ENCODE data around the gene FSTL4.

FSTL4 gene

DNA sequence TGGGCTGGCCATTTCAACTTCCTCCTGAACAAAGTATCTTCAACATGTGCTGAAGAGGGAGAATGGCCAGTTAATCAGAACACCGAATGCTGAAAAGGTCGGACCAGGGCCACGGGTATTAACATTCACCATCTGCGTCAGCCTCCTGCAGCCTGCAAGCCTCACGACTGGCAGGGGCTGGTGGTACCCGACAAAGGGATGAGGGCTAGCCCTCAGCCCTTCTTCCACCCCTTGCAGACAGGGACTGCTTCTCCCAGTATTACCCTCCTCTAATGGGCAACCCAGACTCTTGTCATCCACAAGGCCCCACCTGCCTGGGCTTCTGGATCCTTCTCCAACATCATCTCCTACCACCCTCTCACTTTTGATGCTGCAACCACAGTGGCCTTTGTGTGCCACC is 246.6 kb downstream of the FSTL4 start:
- no peak for DNase-seq (ENCODE audit: low spot score)

DNA sequence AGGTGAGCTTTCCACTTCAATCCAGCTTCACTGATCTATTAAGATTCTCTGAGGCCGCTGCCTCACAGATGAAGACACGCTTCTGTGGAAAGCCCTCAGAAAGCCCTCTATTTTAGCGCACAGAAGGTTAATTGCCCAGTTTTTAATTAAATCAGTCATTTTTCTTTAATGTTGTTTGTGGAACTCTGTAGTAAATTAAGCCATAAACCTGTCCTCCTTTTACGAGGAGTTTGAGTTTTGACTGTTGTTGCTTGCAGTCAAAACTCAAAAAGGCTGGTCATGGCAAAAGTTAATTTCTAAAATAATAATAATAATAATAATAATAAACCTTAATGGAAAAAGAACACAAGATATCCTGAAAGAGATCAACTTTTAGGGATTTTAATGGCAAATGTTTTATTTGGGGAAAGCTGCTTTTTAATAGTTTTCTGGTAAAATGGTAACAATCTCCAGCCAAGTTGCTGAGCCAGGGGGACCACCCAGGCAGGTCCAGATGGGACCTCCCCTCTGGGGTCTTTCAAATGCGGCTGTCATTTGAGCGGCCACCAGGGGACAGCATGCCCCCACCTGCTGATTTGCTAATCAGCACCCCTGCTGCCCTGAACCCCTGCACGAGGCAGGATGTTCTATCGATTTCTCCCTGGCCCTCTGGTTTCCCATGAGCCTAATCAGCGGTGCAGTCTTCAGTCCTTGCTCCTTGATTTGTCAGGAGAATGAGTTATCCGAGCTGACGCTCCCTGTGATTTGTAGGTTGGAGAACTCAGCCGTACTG is 247.2 kb downstream of the FSTL4 start:
- DNase-seq (ENCODE audit: low spot score) = no peak

DNA sequence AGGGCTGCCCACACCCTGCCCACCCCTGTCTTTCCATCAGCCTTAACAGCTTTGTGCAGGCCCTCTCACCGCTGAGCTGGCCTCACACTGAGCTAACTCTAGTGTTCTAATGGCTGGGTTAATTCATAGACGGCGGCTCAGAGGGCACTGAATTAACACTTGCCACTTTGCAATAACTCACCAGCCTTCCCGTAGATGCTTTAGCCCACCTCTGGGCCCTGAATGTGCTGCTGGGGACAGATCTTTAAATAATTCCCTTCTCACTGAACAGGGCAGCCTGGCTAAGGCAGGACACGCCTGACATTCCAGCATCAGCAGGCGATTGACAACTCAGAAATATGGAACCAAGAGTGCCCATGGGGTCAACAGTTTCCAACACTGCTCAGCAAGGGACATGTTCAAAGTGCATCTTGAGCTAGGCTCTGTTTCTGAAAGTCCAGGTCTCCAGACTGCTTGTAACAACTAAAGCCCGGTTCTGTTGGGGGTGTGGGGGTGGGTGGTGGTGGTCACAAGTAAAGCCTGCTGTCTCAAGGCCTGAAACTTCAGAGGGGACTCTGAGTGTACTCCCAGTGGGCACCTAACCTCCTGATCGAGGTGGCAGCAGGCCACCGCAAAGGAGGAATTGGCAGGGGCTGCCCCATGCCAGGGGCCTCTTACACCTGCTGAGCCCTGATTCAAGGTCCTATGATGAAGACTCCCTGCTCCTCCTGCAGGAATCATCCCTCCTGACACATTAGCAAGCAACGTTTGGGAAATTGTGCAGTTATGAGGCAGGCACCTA is 248.3 kb downstream of the FSTL4 start:
- no peak for DNase-seq (ENCODE audit: low spot score)

DNA sequence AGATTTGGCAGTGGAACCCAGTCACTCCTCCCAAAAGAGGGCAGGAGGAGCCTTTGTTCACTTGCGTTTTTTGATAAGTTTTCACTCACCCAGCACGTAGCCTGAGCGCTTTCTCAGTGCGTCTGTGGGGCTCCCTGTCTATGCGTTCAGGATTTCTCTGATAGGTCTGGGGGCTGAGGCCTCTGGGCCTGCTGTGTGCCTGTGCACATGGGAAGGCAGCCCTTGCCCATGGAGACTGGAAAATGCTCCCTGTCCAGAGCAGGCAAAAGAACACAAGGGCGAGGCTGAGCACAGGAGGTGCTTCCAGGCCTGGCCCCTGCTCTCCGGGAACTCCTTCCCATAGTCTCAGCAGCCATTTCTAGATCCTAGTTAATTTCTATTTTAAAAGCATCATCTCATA is 249.9 kb downstream of the FSTL4 start:
- DNase-seq (ENCODE audit: low spot score) = no peak

DNA sequence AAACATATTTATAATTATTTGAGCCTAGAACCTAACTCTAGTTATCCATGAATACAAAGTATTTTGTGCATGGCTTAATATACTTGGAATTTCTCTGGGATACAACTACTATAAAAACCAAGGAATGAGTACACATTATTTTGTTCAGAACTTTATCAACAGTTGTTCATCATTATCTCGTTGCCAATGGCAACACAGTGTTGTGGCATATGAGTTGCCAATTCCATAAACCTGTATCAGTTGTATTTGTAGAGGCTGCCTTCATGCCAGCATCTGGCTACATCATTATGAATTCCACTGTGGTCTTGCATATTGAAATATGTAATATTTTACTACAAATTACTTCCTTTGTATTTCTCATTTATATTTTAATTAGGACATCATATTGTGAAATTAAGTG is 250.4 kb downstream of the FSTL4 start:
- DNase-seq (ENCODE audit: low spot score) = no peak

DNA sequence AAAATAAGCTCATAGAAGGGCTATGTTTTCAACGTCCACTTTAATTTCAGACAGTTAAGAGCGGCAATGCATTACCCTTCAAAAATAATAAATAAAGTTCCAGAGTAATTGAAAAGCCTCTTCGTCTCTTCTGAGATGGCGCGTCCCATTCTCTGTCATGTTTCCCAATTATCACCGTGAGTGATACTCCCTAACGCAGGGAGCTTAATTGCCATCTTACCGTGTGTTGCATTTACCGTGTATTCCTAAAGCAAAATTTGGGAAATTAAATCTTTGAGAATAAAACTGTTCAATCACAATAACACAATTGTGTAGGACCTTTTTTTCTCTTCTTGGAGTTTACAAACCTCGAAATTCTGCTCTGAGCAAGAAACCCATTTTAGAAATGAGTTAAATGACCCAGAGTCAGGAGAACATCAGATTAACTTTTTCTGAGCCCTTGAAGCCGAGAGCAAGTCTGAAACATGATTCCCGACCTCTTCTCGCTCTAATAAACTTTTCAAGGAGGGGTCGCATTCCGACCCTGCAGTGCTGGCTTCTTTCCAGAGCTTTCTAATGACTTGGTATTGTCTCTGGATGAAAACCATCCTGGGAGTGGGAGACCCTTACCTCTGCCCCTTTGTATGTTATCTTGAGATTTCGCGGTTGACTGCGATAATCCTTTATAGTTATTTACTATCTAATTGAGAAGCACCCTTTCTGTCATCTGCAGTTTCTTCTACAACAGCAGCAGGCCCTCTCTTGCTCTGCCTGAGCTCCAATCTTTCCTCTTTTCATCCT is 251.5 kb downstream of the FSTL4 start:
- DNase-seq (ENCODE audit: low spot score) = no peak

DNA sequence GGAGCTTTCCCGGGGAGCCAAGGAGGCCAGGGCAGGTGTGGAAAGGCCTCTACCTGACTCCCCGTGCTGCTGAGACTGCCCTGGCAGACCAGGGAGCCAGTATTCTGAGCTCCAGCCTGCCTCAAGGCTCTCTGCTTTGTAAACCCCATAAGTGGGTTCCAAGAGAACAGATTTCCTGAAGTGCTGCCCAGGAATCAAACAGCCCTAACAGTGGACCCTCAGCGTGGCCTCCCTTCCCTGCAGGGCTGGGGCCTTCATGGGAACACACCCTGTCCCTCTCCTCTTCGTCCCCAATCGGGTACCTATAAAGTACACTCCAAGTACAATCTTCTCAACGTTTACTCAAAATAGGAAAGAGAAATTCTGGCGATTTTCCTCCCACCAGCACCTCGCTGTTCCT is 252.5 kb downstream of the FSTL4 start:
- no peak for DNase-seq (ENCODE audit: low spot score)

DNA sequence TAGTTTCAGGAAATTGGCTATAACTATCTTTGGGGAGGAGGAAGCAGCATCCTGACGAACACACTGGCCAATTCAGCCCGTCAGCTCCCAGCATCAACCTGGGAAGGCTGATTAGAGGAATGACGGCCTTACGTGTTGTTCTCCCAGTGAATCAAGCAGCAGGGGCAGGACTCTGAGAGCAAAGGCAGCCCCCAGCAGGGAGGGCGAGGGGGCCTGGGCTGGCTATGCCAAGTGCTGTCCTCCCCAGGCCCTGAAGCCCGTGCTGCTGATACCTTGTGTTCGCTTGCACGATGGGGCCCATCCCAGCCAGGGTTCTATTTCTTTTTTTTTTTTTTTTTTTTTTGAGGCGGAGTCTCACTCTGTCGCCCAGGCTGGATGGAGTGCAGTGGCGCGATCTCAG is 254.1 kb downstream of the FSTL4 start:
- no peak for DNase-seq (ENCODE audit: low spot score)

DNA sequence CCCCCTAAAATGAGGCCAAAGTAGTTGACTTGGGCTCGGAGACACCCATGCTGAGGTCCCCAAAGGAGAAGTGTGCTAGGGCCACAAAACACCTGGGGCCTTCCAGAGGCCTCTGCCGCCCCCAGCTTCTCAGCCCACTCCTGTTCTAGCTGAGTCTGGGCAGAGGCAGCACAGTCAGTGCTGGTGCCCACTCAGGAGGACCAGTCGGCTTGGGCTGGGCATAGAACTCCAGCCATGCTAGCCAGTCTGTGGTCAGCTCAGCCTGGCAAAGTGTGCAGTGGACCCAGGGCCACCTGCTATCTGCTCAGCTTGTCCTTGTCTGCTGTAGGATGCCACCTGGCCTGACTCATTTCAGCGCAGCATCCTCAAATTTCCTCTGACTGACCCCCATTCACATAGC is 254.6 kb downstream of the FSTL4 start:
- DNase-seq (ENCODE audit: low spot score) = no peak

DNA sequence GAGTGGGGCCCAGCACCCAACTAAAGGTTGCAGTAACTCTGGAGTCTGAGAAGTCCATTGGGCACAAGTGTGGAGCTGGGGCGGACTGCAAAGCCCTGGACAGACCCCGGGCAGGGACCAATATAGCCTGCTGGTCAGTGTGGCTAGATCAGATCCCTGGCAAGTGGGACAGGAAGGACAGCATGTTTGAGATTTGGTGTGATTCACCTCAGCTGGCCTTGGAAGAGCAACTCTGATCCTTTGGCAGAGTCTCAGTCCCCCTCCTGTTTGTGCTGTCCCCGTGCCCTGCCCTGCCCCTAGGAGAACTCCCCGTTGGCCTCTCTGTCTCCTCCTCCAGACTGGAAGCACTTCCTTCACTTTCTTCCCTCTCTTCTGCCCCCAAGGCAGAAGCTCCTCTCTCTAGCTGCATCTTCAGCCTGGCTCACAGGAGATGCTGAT is 255.3 kb downstream of the FSTL4 start:
- DNase-seq (ENCODE audit: low spot score) = no peak

DNA sequence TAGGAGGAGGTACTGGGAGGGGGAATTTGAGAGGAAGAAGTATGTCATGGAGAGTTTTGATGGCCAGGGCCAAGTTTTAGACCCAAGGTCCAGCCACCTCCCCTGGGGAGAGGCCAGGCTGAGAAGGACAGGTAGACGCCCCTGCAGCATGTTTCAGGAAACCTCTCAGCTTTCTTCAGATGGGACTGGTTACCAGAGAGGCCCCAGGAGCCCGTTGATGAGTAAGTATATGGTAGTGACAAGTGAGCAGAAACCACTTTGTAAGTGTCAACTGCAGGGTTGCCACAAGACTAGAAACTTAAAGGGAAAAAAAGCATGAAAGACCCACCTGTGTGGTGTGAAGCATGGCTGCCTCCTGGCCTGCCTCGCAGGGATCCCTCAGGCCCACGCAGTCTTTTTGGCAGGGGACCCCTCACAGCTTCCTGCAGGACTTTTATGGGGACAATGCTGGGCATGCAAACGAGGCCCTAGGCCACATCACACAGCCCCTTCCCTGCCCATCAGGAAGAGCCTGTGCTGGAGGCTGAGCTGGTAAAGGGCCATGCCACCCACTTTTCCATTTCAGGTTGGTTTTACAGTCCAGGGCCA is 255.9 kb downstream of the FSTL4 start:
- DNase-seq (ENCODE audit: low spot score) = no peak

DNA sequence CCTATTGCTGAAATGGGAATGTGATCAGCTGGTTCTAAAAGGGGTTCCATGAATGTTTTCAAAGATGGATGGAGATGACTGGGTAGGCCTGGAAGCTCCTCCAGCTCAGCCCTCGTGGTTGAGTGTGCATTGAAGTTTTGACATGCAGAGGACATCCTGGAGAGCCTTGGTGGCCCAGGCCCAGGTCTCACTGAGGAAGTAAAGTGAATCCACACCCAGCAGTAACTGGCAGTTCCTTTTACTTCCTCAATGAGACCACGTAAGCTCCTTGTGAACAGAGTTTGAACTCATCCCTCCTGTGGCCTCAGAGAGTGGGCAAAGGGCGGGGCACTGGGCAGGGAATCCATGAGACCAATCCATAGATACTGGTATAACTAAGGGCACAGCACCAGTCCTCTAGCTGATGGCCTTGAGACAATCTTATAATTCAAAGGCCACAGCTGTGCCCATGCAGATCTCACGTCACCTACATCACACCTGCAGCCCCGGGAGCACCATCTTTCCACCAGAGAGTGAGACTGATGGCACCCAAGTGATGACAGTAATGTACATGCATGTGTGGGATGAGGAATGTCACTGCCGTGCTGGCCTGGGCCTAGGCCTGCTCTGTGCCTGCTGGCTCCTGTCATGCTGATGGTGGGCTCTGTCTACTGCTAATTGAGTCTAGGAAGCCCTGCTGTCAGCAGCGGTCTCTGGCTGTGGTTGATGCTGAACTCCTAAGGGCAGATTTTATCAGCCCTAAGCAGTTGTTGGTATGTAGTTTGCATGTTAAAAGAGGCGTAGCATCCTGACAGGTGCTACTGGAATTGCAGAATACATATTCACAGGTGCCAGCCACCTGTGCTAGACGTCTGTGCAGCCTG is 257.8 kb downstream of the FSTL4 start:
- no peak for DNase-seq (ENCODE audit: low spot score)

DNA sequence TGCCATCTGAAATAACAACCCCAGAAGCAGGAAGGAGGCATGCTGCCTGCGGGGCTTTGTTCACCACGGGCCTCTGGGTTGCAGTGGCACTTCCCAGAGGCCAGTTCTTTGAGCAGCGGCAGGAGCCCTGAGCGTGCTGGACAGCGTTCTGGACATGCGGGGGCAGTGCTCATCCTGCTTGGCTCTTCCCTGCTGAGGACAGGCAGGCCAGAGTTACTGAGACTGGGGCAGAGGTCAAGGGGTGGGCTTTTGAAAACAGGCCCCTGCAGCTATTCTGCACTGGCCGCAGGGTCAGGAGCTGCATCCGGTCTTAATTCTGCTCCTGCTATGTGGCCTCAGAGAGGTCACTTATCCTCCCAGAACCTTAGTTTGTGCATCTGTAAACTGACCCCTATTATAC is 258.6 kb downstream of the FSTL4 start:
- no peak for DNase-seq (ENCODE audit: low spot score)

DNA sequence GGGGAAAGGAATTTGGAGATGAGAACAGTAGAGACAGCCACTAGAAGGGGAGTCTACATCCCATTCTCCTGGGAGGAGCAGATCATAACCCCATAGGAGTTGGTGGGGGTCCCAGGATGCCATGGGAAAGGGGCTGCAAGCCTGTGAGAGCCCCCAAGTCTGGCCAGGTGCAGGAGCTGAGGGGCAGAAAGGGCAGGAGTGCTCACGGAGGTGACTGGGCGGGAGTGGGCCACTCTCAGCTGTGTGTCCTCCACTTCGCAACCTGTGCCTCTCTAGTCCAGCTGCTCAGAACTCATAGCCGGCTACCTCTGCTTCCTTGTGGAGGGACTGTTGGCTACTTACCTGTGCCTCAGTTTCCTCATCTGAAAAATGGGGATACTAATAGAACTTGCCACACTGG is 263.9 kb downstream of the FSTL4 start:
- DNase-seq (ENCODE audit: low spot score) = no peak

DNA sequence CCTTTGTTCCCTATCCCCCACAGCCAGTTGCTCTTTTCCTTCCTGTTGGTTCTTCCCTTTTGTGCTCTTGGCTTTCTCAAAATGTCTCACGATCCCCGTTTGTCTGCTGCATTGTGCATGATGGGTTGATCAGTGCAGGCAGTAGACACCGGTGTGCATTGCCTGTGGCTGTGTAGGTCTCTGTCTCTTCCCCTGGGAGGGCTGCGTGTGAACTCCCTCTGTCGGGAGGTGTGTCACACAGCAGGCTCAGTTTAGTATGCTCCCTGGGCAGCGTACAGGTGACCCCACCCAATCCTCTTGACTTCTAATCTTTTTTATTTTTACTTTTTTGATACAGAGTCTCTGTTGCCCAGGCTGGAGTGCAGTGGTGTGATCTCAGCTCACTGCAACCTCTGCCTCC is 265.3 kb downstream of the FSTL4 start:
- DNase-seq (ENCODE audit: low spot score) = peak; percentile 10

DNA sequence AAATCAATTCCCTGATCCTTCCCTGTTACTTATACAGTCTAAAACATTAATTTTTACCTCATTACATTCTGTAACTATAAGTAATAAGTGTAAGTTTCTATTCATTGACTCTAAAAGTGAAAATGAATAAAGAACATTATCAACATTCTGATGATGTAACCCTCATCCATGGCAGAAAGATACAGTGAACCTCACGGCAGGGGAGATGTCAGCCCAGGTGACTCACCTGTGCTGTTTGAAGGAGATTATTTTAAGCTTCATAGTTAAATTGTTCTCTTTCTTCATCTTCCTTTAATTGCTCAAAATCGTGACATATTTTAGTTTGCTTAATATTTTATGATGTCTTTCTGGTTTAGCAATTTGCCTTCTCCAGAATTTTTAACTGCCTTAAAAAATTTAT is 268.1 kb downstream of the FSTL4 start:
- no peak for DNase-seq (ENCODE audit: low spot score)

DNA sequence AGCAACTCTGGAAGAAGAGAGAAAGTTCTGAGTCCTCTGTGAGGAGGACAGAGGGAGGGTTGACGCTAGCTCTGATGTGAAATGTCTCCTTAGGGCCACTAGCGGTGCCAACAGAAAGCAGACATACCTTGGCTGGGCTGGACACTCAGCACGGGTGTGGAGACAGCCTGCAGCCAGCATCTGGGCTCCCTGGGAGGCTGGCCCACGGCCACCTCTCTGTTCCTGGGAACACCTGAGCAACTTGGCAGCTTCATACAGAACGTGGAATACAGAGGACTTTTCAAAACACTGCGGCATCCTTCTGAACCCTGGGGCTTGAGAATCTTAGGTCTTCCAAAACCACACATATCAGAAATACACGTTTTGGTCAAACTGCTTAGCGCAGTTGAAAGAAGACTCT is 269.1 kb downstream of the FSTL4 start:
- DNase-seq (ENCODE audit: low spot score) = no peak

DNA sequence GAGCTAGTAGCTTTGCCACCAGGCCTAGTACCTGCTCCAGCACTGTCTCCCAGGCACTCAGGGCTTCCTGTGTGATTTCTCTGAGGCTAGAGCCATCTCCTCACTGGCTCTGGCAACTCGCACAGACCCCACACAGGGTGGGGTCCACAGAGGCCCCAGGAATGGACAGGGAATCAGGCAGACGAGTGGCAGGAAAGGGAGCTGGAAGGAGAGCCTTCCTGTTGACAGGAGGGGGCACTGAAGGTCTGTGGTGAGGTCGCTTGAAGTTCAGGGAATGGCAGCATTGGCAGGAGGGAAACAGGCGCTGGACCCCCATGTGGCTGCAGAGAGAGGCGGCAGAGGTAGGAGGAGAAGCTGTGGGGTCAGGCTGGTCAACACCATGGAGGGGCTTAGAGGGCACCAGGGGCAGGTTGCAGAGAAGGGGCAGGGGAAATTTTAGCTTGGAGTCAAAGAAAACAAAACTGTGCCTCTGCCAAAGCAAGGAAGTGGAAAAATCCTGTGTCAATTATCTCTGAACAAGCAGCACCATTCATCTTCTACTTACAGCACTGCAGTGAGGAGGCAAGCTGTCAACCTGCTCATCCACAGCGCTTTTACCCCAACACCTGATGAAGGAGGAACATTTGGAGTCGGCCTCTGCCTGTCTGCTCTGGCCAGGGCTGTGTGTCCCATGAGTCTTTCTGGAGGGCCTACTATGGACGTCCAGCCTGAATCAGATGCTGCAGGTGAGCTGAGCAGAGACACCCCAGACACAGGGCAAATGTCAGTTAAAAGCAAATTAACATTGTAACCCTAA is 270.2 kb downstream of the FSTL4 start:
- DNase-seq (ENCODE audit: low spot score) = no peak

DNA sequence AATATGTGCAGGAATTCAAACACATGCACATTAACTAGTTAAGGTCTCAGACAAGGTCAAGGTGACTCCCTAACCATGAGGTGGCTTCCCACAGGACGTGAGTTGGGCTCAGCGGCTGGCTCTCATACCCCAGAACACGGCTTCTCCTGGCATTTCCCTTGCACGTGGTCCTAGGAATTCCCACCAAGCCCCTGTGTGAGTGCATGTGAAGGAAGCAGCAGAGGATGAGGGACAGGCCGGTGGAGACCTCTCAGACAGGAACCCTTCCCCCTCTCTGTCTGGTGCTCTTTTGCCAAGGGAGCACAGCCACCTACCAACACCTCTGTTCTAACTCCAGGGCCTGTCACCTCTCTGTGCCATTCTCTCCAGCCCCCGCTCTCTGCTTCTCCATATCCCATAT is 271.0 kb downstream of the FSTL4 start:
- no peak for DNase-seq (ENCODE audit: low spot score)

DNA sequence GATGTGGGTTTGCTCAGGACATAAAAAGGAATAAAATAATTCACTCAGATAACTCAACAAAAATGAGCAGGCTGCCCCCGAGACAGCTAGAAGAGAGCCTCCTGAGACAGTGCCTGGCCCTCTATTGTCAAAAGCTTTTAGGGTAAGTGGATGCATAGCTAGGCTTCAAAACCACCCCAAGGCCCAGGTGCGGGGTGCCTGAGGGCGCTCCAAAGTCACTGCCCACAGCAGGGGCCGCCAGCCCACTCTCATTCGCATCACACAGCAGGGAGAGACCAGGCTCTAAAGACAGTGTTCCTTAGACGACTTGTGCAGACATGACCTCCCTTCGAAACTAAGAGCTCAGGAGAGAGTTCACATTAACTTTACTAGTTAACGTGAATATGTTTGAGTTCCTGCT is 271.5 kb downstream of the FSTL4 start:
- no peak for DNase-seq (ENCODE audit: low spot score)
